ENCODE results near the gene ERFL.
A peak's percentile ranks its signal among the peaks of the same experiment; 100 is the strongest.

Gene ERFL

GRCh38 chr19:41928221-41928683 lies at the start of gene ERFL:
Gene ERFL, minus strand, starts transcription at chr19:41928449. Its CDS starts 15,530 bp downstream, at chr19:41912919.
- TF ChIP-seq CTCF (IDR thresholded peaks at IDR 0.05; ENCODE audit: extremely low read depth, missing control alignments), result no peak
- DNase-seq (ENCODE audit: low spot score), result peak; percentile 76

GRCh38 chr19:41977916-41978315 lies 49.7 kb upstream of the ERFL start:
- DNase-seq (ENCODE audit: low spot score), result no peak
- no peak for TF ChIP-seq CTCF (IDR thresholded peaks at IDR 0.05; ENCODE audit: extremely low read depth, missing control alignments)

- DNase-seq (ENCODE audit: low spot score), result no peak
- TF ChIP-seq CTCF (IDR thresholded peaks at IDR 0.05; ENCODE audit: extremely low read depth, missing control alignments), result no peak
Observed at GRCh38 chr19:41974652-41975051, 46.4 kb upstream of the ERFL start.

GRCh38 chr19:41971363-41971762 lies 43.1 kb upstream of the ERFL start:
- DNase-seq (ENCODE audit: low spot score), result no peak
- no peak for TF ChIP-seq CTCF (IDR thresholded peaks at IDR 0.05; ENCODE audit: extremely low read depth, missing control alignments)

- no peak for TF ChIP-seq CTCF (IDR thresholded peaks at IDR 0.05; ENCODE audit: extremely low read depth, missing control alignments)
- no peak for DNase-seq (ENCODE audit: low spot score)
Observed at GRCh38 chr19:41969772-41970458, 41.7 kb upstream of the ERFL start.

- no peak for DNase-seq (ENCODE audit: low spot score)
- no peak for TF ChIP-seq CTCF (IDR thresholded peaks at IDR 0.05; ENCODE audit: extremely low read depth, missing control alignments)
Observed at GRCh38 chr19:41968751-41969595, 40.7 kb upstream of the ERFL start.

Measured in GM20000 (cell line).